H9 (cell line): ENCODE results near the gene HSPB2. TPM values are rescaled to one million over a fixed set of nuclear protein-coding genes. Genes with fewer than 3 reads are reported as not detected.

Source experiments
- DNase-seq: peaks from one replicate; pipeline ENCODE4 v3.0.0-alpha.2; 2017
- H2AFZ ChIP-seq: one replicate; pipeline ENCODE4 v1.6.1; 2013; ENCODE audit warnings: mild to moderate bottlenecking, low read length, control low read depth, moderate library complexity
- H2AK5ac ChIP-seq: 2 replicates; pipeline ENCODE4 v1.6.1; 2013; ENCODE audit warnings: low read length, control low read depth, mixed read lengths; ENCODE audit not compliant: insufficient read length
- H2BK120ac ChIP-seq: one replicate; pipeline ENCODE4 v1.6.1; 2013; ENCODE audit warnings: low read depth, mild to moderate bottlenecking, low read length, control low read depth, inconsistent platforms; ENCODE audit not compliant: poor library complexity, severe bottlenecking
- H2BK12ac ChIP-seq: 2 replicates; pipeline ENCODE4 v1.6.1; 2013; ENCODE audit warnings: low read length, control low read depth, mixed read lengths, low read depth; ENCODE audit not compliant: insufficient read length
- H2BK15ac ChIP-seq: 2 replicates; pipeline ENCODE4 v1.6.1; 2013; ENCODE audit warnings: low read depth, low read length, control low read depth
- H2BK20ac ChIP-seq: one replicate; pipeline ENCODE4 v1.6.1; 2013; ENCODE audit warnings: low read depth, mild to moderate bottlenecking, low read length, control low read depth, inconsistent platforms; ENCODE audit not compliant: poor library complexity, severe bottlenecking
- H2BK5ac ChIP-seq: 2 replicates; pipeline ENCODE4 v1.6.1; 2013; ENCODE audit warnings: low read length, control low read depth, mixed read lengths; ENCODE audit not compliant: insufficient read length
- H3K14ac ChIP-seq: 2 replicates; pipeline ENCODE4 v1.6.1; 2013; ENCODE audit warnings: low read length, control low read depth; ENCODE audit not compliant: insufficient read depth
- H3K18ac ChIP-seq: 2 replicates; pipeline ENCODE4 v1.6.1; 2013; ENCODE audit warnings: low read depth, mild to moderate bottlenecking, mixed read lengths, low read length, control low read depth; ENCODE audit not compliant: insufficient read length
- H3K23ac ChIP-seq: 2 replicates; pipeline ENCODE4 v1.6.1; 2013; ENCODE audit warnings: low read length, control low read depth, mixed read lengths, low read depth; ENCODE audit not compliant: insufficient read length
- H3K23me2 ChIP-seq: 2 replicates; pipeline ENCODE4 v1.6.1; 2013; ENCODE audit warnings: low read depth, mild to moderate bottlenecking, mixed read lengths, low read length, control low read depth; ENCODE audit not compliant: insufficient read length, poor library complexity, severe bottlenecking
- H3K27ac ChIP-seq: 2 replicates; pipeline ENCODE4 v1.5.1; 2013; ENCODE audit warnings: low read length, control low read depth, mixed read lengths, low read depth; ENCODE audit not compliant: insufficient read length
- H3K27me3 ChIP-seq: 2 replicates; pipeline ENCODE4 v1.6.1; 2013; ENCODE audit warnings: low read length, control low read depth, inconsistent platforms; ENCODE audit not compliant: insufficient read depth
- H3K4ac ChIP-seq: 2 replicates; pipeline ENCODE4 v1.6.1; 2013; ENCODE audit warnings: low read depth, mild to moderate bottlenecking, control low read depth, inconsistent platforms, low read length, moderate library complexity
- H3K4me1 ChIP-seq: 2 replicates; pipeline ENCODE4 v1.6.1; 2013; ENCODE audit warnings: low read length, control low read depth, inconsistent platforms; ENCODE audit not compliant: insufficient read depth
- H3K4me2 ChIP-seq: 2 replicates; pipeline ENCODE4 v1.6.1; 2013; ENCODE audit warnings: low read length, control low read depth, mixed read lengths; ENCODE audit not compliant: insufficient read length, insufficient read depth
- H3K56ac ChIP-seq: 2 replicates; pipeline ENCODE4 v1.6.1; 2013; ENCODE audit warnings: low read depth, mild to moderate bottlenecking, mixed read lengths, low read length, control low read depth; ENCODE audit not compliant: insufficient read length
- H3K79me1 ChIP-seq: 2 replicates; pipeline ENCODE4 v1.6.1; 2013; ENCODE audit warnings: low read depth, mild to moderate bottlenecking, moderate library complexity, low read length, control low read depth, inconsistent platforms; ENCODE audit not compliant: insufficient read depth, poor library complexity, severe bottlenecking
- H3K79me2 ChIP-seq: 2 replicates; pipeline ENCODE4 v1.6.1; 2013; ENCODE audit warnings: low read length, control low read depth, inconsistent platforms; ENCODE audit not compliant: insufficient read depth
- H3K9ac ChIP-seq: 2 replicates; pipeline ENCODE4 v1.6.1; 2013; ENCODE audit warnings: low read length, control low read depth, mixed read lengths; ENCODE audit not compliant: insufficient read length; ENCODE audit errors: extremely low read depth
- H3K9me3 ChIP-seq: one replicate; pipeline ENCODE4 v1.6.1; 2013; ENCODE audit warnings: low read depth, low read length, inconsistent platforms; ENCODE audit not compliant: control insufficient read depth
- H3T11ph ChIP-seq: one replicate; pipeline ENCODE4 v1.6.1; 2013; ENCODE audit warnings: mild to moderate bottlenecking, low read length, control low read depth, inconsistent platforms
- H4K20me1 ChIP-seq: one replicate; pipeline ENCODE4 v1.6.1; 2013; ENCODE audit not compliant: control insufficient read depth, insufficient read length, insufficient read depth
- H4K5ac ChIP-seq: 2 replicates; pipeline ENCODE4 v1.6.1; 2013; ENCODE audit warnings: low read depth, mild to moderate bottlenecking, mixed read lengths, low read length, control low read depth; ENCODE audit not compliant: insufficient read length
- H4K8ac ChIP-seq: replicated peaks from 2 replicates; pipeline ENCODE4 v1.6.1; 2013; ENCODE audit warnings: low read length, control low read depth, mixed read lengths, low read depth; ENCODE audit not compliant: insufficient read length
- H4K91ac ChIP-seq: 2 replicates; pipeline ENCODE4 v1.6.1; 2013; ENCODE audit warnings: low read depth, mild to moderate bottlenecking, moderate library complexity, mixed read lengths, low read length, control low read depth; ENCODE audit not compliant: insufficient read length
- H3K27ac Mint-ChIP-seq, 3 experiments: 2 replicates in 2 of 3; 3 replicates in 1 of 3; pipeline ENCODE4 v1.8.0; 2020 to 2021; ENCODE audit warnings: mixed read lengths in 3 of 3, mild to moderate bottlenecking in 1 of 3, moderate library complexity in 1 of 3
- H3K27me3 Mint-ChIP-seq: 2 replicates; pipeline ENCODE4 v1.8.0; 2021; ENCODE audit warnings: low read depth, mild to moderate bottlenecking, moderate library complexity, mixed read lengths
- H3K36me3 Mint-ChIP-seq, 3 experiments: 2 replicates in 2 of 3; 3 replicates in 1 of 3; pipeline ENCODE4 v1.8.0; 2020 to 2021; ENCODE audit warnings: low read depth in 3 of 3, mixed read lengths in 3 of 3; ENCODE audit not compliant: insufficient read depth in 1 of 3
- H3K4me1 Mint-ChIP-seq, 2 experiments: 2 replicates each; pipeline ENCODE4 v1.8.0; 2020; ENCODE audit warnings: mixed read lengths in 2 of 2
- H3K4me3 Mint-ChIP-seq, 2 experiments: 2 replicates in 1 of 2; 3 replicates in 1 of 2; pipeline ENCODE4 v1.8.0; 2020 to 2021; ENCODE audit warnings: mild to moderate bottlenecking in 2 of 2, mixed read lengths in 2 of 2, moderate library complexity in 1 of 2
- H3K9me3 Mint-ChIP-seq, 2 experiments: 2 replicates in 1 of 2; 3 replicates in 1 of 2; pipeline ENCODE4 v1.8.0; 2020; ENCODE audit warnings: mild to moderate bottlenecking in 2 of 2, mixed read lengths in 2 of 2, moderate library complexity in 1 of 2
- WGBS: extraction: QIAGEN DNeasy Blood & Tissue Kit; methylation state at CpG from one replicate; pipeline ENCODE4 v1.1.7; 2013; ENCODE audit warnings: missing lambda C conversion rate, low lambda C conversion rate, mixed read lengths; ENCODE audit not compliant: insufficient read length; ENCODE audit errors: extremely low coverage; 5-methylcytosine and 5-hydroxymethylcytosine counted together
- total RNA-seq: library from RNA; stranded (reverse); gene quantifications from 2 replicates; pipeline ENCODE4 v1.2.1, GENCODE V29; 2021
- TF ChIP-seq, protein P1 (sequence below): fragments of 200-600 bp; sonication (generic); conservative IDR thresholded peaks from 3 replicates; pipeline ENCODE4 v1.8.0; 2021; ENCODE audit warnings: antibody characterized with exemption, mild to moderate bottlenecking

Gene HSPB2
- total RNA-seq, 1 experiment from 2014 or later = 0.22 TPM

- no peak overlapping the region for H3T11ph ChIP-seq
- no peaks in the 10 kb centered on the region for H3K9me3 ChIP-seq
- TF ChIP-seq, protein P1, sequence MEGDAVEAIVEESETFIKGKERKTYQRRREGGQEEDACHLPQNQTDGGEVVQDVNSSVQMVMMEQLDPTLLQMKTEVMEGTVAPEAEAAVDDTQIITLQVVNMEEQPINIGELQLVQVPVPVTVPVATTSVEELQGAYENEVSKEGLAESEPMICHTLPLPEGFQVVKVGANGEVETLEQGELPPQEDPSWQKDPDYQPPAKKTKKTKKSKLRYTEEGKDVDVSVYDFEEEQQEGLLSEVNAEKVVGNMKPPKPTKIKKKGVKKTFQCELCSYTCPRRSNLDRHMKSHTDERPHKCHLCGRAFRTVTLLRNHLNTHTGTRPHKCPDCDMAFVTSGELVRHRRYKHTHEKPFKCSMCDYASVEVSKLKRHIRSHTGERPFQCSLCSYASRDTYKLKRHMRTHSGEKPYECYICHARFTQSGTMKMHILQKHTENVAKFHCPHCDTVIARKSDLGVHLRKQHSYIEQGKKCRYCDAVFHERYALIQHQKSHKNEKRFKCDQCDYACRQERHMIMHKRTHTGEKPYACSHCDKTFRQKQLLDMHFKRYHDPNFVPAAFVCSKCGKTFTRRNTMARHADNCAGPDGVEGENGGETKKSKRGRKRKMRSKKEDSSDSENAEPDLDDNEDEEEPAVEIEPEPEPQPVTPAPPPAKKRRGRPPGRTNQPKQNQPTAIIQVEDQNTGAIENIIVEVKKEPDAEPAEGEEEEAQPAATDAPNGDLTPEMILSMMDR = no peak
- H4K20me1 ChIP-seq = no peaks in the 10 kb centered on the region
- Mint-ChIP-seq H3K9me3 (no peaks in the 10 kb centered on the region), H3K27ac (peak overlapping the region; percentile 42 to 80 (median 53); a peak in 2 of 7 replicates), H3K4me1 (peaks cover 33 to 42% of the 10 kb centered on the region in 2 experiments), H3K27me3 (peaks cover 1% of the 10 kb centered on the region; the same call in 1 of the 2 replicates), H3K36me3 (no peaks in the 10 kb centered on the region), H3K4me3 (peak overlapping the region; percentile 81 to 87)
- no peak overlapping the region for H2BK20ac ChIP-seq
- H3K79me2 ChIP-seq = no peaks in the 10 kb centered on the region; the same call in 1 of the 2 replicates
- no CpG with 5 or more reads among the region's 9 CpGs for WGBS
- H2BK12ac ChIP-seq = no peak overlapping the region
- no peak overlapping the region for H3K56ac ChIP-seq
- no peak overlapping the region for H2BK120ac ChIP-seq
- H3K4ac ChIP-seq = no peak overlapping the region
- H3K14ac ChIP-seq = peak overlapping the region; percentile 23; the same call in 1 of the 2 replicates
- H3K4me1 ChIP-seq = peaks cover 5% of the 10 kb centered on the region; the same call in 1 of the 2 replicates
- H4K5ac ChIP-seq = no peak overlapping the region
- H2AFZ ChIP-seq = no peak overlapping the region
- no peak for DNase-seq
- H3K9ac ChIP-seq = peak overlapping the region; percentile 3
- no peak overlapping the region for H4K91ac ChIP-seq
- no peak overlapping the region for H2BK5ac ChIP-seq
- no peak overlapping the region for H3K27ac ChIP-seq
- H3K23ac ChIP-seq = no peak overlapping the region
- H3K79me1 ChIP-seq = no peaks in the 10 kb centered on the region
- peak overlapping the region; percentile 30 for H3K4me2 ChIP-seq
- H2AK5ac ChIP-seq = no peak overlapping the region
- no peak overlapping the region for H4K8ac ChIP-seq
- H3K23me2 ChIP-seq = peaks cover 5% of the 10 kb centered on the region
- H3K18ac ChIP-seq = no peak overlapping the region
- H2BK15ac ChIP-seq = no peak overlapping the region
- no peaks in the 10 kb centered on the region for H3K27me3 ChIP-seq
Measured at GRCh38 chr11:111937461-111937769, 24.9 kb downstream of the HSPB2 start.
